Raji (cell line): Measurements from ENCODE around the gene NPC1.

ENCODE experiments used
- POLR2A ChIP-seq: IDR thresholded peaks from 2 replicates; pipeline ENCODE4 v1.6.1; 2011; ENCODE audit warnings: low read depth, low read length, control low read depth; ENCODE audit not compliant: insufficient read depth

Gene NPC1

DNA sequence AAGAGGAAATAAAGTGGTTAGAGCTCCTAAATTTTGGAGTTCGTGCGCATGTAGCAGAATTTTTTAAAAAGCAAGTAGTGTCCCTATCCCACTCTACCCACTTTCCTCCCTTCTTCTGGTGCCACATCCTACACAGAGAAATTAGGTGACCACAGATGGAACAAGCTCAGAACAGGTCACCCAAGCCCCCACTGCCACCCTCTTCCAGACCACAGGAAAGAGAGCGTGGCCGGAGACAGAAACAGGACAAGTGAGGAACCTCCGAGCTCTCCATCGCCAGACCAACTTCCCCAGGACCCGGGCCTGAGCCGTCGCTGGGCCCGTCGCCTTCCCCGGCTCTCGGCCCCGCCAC is 433 bp downstream of the NPC1 start:
- TF ChIP-seq POLR2A, result no peak

DNA sequence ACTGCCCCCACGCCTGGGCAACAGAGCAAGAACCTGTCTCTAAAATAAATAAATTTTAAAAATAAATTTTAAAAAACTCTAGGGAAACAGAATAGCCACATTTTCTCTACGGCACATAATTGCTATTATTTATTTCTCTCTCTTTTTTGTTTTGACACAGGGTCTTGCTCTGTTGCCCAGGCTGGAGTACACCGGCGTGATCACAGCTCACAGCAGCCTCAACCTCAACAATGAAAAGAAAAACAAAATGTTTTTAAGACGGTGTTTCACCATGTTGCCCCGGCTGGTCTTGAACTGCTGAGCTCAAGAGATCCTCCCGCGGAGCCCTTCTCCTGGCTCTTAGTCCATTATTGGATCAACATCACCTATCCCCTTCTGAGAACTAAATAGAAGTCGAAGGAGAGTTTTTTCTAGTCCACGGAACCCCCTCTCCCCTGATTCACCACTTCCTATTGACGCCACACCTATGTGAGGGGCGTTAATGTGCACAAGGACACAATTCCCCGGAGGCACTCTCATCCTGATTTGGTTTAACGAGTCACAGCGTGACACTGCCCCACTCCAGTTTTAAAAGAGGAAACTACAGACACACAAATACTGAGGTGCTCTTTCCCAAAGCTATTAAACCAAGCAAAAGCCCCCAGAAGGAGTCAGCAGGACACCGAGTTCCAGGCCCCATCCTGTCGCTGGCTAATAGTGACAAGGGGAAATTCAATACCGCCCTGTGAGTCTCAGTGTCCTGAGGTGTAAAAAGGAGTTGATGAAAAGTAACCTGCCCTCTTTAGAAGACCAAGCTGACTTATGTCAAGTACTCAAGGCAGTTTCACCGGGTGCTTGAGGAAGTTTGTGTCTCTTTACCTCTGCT is 1.1 kb downstream of the NPC1 start:
- no peak for TF ChIP-seq POLR2A

DNA sequence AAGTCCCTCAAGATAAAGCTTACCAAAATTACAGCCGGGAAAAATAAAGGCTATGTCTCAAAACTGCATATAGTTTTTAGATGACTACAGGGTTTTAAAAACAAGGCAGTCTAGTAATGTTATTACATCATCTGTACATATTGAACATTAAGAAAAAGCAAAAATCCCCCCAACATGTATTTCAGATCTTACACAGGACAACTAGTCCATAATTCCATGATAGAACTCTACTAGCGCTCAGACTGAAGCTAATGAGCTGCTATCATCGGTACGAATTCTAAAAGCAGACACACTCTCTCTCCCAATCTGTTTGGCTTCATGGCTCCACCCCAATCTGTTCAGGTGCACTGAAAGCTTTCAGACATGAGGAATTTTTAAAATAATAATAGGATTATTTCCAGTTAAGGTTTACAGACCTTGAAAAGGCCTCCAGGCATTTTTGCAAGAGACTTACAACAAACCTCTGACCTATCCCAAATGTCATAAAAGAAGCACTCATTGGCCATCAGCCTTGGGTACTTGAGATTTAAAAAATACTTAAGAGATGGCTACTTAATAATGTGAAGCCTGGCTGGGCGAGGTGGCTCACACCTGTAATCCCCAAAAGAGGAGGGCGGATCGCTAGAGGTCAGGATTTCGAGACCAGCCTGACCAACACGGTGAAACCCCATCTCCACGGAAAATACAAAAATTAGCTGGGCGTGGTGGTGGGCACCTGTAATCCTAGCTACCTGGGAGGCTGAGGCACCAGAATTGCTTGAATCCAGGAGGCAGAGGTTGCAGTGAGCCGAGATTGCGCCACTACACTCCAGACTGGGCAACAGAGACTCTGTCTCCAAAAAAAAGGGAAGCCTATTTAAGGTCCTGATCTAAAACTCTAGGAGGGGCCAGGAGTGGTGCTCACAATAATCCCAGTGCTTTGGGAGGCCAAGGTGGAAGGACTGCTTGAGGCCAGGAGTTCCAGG is 2.0 kb downstream of the NPC1 start:
- TF ChIP-seq POLR2A, result no peak

DNA sequence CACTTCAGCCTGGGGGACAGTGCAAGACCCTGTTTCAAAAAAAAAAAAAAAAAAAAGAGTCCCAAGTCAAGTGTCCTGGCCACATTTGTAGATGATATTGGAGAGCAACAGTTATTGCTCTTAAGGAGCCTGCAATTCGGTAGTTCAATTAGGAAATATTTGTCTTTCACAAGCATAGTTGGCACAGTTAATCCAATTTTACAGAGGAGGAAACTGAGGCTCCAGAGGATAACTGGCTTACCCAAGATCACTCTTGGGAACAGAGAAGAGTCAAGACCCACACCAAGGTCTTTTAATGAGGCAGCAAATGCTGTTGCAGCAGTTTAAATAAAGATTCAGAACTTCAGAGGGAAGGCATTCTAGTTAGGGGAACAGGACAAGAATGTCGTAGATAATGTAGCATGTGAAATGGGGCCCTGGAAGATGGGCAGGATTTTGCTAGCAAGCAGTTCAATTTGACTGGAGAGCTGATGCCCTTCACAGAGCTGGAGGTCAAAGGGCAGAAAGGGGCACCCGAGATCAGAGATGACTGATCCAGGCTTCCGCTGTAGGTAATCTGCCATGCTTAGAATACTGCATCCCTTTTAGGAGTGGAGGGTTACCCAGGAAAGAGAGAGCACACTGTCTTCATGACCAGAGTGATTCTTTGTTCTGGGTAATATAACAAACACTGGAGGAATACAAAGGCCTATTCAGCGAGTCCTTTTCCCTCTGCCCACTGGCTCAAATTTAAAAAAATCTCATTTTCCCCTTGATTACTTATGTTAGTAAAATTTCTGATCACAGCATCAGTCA is 3.0 kb downstream of the NPC1 start:
- TF ChIP-seq POLR2A, result no peak

DNA sequence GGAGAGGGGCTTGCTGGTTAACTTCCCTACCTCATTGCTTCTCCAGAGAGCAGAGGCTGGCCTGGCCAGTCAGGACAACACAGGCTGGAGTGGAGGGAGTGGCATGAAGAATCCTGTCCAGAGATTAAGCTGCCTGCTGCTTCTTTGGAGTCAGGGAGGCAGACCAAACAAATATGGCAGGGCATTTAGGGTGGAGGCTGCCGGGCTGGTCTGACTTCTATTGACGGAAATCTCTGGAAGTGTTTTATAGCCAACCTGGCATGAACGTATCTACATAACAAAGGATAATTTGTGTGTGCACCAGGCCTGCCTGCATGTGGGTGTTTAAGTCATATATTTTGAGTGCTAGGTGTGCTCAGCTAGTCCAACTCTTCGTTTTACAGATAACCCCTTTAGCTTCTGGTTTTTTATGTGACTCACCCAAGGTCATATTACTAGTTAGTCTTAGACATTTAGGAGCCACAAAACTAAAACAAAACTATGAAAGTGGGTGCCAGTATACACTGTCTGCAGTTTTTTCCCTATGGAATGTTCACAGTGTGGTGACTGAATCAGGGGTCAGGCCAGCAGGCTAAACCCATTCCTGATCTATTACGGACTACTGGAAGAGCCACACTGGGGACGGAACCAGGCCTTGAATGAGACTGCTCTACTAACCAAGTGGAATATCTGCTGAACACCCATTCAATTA is 5.5 kb downstream of the NPC1 start:
- no peak for TF ChIP-seq POLR2A

DNA sequence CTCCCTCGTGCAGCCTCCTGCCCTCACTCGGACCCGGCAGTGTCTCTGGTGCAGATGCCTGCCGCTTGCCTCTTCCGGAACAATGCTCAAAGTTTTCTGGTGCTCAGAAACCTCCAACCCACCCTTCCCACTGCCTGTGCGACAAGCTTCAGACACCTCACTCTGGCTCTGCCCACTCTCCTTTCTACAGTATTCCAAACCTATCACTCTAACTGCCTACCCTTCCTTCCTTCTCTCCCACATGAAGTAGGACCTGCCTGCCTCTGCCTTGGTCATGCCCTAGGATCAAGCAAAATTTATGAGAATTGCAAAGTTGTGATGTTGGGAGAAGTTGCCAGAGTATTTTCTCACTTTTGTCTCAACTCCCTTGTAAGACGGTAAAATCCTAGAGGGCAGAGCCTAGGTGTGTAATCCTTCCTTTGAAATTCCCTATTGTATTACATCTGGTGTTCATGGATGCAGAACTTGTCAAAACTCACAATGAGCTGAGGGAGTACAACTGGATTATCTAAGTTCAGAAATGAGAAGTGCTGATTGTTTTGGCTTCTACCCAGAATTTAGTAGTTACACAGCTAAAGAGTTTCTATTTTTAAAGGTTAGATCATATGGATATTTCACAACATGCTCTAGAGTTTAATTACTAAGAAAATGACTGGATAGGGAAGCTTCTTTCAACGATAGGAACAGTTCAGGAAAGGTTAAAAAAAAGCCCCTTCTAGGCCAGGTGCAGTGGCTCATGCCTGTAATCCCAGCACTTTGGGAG is 7.2 kb downstream of the NPC1 start:
- TF ChIP-seq POLR2A, result no peak

DNA sequence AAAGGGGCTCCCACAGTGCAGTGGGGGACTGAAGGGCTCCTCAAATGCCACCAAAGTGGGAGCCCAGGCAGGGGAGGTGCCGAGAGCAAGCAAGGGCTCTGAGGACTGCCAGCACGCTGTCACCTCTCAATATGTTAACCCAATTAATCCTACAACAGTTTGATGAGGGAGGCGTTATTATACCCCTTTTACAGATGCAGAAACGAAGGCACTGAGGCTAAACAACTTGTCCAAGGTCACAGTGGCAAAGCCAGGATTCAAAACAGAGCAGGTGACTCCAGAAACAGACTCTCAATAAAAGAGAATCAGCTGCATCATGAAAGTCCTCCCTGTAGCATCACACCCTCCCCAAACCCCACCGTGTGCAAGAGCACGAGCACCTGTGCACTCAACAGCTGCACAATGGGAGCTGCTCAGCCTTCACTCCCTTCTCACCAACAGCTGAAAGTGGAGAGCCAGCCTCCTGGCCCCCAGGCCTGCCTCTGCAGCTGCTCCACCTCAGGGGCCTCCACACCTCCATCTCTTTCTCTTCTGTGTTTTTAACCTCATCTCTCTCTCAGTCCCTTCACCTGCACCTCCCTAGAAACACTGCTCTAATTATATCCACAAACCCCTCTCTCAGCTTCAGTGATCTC is 8.1 kb downstream of the NPC1 start:
- no peak for TF ChIP-seq POLR2A

DNA sequence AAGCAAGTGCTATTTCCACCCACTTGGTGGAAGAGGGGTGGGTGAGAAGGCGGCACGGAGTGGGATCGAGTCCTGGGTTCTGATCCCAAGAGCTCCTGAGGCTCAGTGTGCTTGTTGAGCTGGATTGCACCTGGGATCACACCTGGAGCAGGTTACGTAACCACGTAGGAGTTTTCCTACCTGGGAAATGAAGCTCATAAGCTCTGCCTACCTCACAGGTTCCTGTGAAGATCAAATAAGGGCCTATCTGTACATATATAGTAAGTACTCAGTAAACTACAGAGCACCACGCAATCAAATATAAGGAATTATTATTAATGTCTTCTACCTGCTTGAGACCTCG is 11.0 kb downstream of the NPC1 start:
- TF ChIP-seq POLR2A, result no peak

DNA sequence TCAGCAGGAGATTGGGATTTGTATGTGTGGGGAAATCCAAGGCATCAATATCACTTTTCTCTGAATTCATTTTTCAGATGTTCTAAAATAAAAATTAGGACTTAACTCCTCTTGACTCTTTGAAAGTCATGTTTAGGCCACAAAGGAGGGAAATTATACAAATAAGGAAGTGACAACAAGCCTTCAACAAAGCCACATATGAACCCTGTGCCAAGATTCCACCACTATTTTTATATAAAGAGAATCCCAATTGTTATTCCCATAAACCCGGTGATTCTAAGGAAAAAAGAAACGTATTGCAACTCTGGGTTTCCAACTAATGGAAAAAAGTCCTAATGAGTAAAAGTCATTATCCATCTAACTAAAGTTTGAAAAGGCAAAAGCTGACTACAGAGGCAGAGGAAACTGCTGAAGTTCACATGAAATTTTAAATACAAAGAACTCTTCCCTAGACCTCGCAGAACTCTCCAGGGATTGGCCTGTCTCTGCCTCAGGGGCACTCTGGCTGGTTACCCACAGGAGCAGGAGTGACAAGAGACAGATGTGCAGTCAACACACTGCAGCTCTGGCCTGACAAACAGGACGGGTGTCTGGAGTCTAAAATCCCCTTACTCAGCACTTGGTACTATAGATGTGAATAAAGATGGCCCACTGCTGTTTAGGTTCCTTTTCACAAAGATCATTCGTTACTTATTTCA is 11.5 kb downstream of the NPC1 start:
- TF ChIP-seq POLR2A, result no peak

DNA sequence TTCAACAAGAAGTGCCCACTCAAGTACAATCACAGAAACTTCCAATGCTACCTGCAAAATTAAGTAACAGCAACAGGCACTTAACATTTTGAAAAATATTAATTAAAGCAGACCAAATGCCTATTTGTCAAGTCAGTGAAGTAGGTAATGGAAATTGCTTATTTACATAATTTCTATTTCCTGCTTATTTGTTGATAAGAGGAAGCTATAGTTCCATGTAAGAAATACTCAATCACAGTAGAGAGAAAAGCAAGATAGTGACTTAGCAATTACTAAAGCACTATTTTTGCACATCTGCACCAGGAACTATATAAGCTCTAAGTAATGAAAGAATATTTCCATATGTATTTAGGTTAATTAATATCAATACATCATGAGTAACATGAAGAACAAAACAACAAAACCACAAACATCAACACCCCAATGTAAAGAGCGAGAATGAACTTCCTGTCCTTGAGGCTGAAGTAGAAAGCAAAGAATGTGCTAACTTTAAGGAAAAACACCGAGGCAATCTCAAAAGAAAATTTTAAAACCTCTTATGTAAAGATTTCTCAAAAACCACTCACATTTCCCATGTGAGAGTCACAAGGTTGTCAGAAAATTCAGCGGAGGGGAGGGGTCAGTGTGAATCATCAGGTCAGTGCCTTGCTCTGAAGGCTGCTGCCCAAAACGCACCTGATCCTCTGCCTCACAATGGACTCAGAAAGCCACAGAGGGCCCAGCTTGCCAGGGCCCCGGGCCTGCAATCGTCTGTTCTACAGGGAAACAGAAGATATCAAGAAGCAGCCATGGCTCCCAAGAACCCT is 12.5 kb downstream of the NPC1 start:
- TF ChIP-seq POLR2A, result no peak

DNA sequence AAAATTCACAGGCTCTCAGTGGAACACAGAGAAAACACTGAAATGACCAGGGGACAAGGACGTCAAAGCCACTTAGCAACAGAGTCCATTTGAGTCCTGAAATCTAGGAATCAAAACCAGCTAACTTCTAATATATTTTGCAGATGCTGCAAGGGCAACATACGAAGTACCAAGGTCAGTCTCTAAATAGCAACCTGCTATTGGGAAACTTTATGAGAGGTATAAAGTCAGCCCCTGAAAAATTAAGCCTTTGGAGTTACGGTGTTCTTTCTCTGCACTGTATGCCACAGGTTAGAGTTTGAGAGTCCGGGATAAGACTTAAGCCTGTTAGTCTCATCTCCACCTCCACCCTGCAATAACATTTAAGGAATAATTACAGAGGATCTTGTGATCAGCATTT is 13.3 kb downstream of the NPC1 start:
- no peak for TF ChIP-seq POLR2A

DNA sequence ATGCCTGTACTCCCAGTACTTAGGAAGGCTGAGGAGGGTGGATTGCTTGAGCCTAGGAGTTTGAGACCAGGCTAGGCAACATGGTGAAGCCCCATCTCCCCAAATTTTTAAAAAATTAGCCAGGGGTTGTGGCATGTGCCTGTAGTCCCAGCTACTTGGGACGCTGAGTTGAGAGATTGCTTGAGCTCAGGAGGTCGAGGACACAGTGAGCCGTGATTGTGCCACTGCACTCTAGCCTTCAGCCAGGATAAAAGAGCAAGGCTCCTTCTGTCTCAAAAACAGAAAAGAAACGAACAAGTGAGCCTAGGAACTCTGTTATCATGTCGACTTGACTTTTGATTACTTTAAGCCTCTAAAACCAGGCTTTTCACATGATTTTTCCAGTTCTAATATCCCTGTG is 13.7 kb downstream of the NPC1 start:
- no peak for TF ChIP-seq POLR2A
